Suprapubic skin (tissue), 4 donors: ENCODE data around the gene LRPAP1. TPM values are rescaled to one million over a fixed set of nuclear protein-coding genes. Genes with fewer than 3 reads are reported as not detected.

Experiments used
- DNase-seq, 2 donors: peaks; one replicate each; pipeline ENCODE4 v3.0.0-alpha.2; 2019; ENCODE audit warnings: low spot score in 2 of 2
- H3K27ac ChIP-seq: fragments of 200-600 bp; sonication (generic); one replicate; pipeline ENCODE4 v1.5.1; 2019
- H3K27me3 ChIP-seq: fragments of 200-600 bp; sonication (generic); one replicate; pipeline ENCODE4 v1.5.1; 2019
- H3K36me3 ChIP-seq: fragments of 200-600 bp; sonication (generic); one replicate; pipeline ENCODE4 v1.5.1; 2019
- H3K4me1 ChIP-seq: fragments of 200-600 bp; sonication (generic); one replicate; pipeline ENCODE4 v1.5.1; 2019
- H3K4me3 ChIP-seq: fragments of 200-600 bp; sonication (generic); one replicate; pipeline ENCODE4 v1.5.1; 2019; ENCODE audit warnings: mild to moderate bottlenecking
- H3K9me3 ChIP-seq: fragments of 200-600 bp; sonication (generic); one replicate; pipeline ENCODE4 v1.5.1; 2019
- CTCF ChIP-seq, 2 donors: fragments of 200-600 bp in 1 of 2; fragments of 450-650 bp in 1 of 2; sonication (generic) in 1 of 2; IDR thresholded peaks; one replicate each; pipeline ENCODE4 v1.5.1; 2016 to 2019; ENCODE audit warnings: antibody characterized with exemption in 2 of 2, mild to moderate bottlenecking in 1 of 2, moderate library complexity in 1 of 2
- EP300 ChIP-seq: sonication (generic); formaldehyde crosslinking; IDR thresholded peaks from one replicate; pipeline ENCODE4 v1.6.1; 2017; ENCODE audit warnings: antibody characterized with exemption
- POLR2A ChIP-seq, 2 donors: fragments of 450-650 bp; IDR thresholded peaks; one replicate each; pipeline ENCODE4 v1.6.1; 2017; ENCODE audit warnings: antibody characterized with exemption in 2 of 2, mild to moderate bottlenecking in 2 of 2, moderate library complexity in 2 of 2
- POLR2AphosphoS5 ChIP-seq, 3 donors: sonication (generic); formaldehyde crosslinking; IDR thresholded peaks; one replicate each; pipeline ENCODE4 v1.6.1; 2017; ENCODE audit warnings: antibody characterized with exemption in 3 of 3
- WGBS: methylation state at CpG from one replicate; pipeline ENCODE4 v1.1.5; 2018; 5-methylcytosine and 5-hydroxymethylcytosine counted together
- total RNA-seq, 4 donors: library from RNA; depleted of rRNA; stranded (reverse); fragments of >200 nt; gene quantifications; one replicate each; pipeline ENCODE4 v1.1.0, GENCODE V29; 2016

The LRPAP1 gene
- total RNA-seq, 4 donors from 2014 or later, result 88.8 to 114 (median 95.5) TPM

GRCh38 chr4:3472411-3473141, 59.6 kb downstream of the LRPAP1 start:
- WGBS, result 80% methylated on average over 10 of the region's 27 CpGs
- no peak for TF ChIP-seq POLR2A (IDR thresholded peaks at IDR 0.05)
- no peak for TF ChIP-seq EP300
- no peak for TF ChIP-seq POLR2AphosphoS5 (IDR thresholded peaks at IDR 0.05)
- TF ChIP-seq CTCF (IDR thresholded peaks at IDR 0.05), result no peak
- Histone ChIP-seq H3K4me1 (no peaks in the 10 kb centered on the region), H3K36me3 (no peaks in the 10 kb centered on the region), H3K27me3 (peaks cover 66% of the 10 kb centered on the region), H3K27ac (no peak overlapping the region), H3K4me3 (no peak overlapping the region), H3K9me3 (no peaks in the 10 kb centered on the region)
- no peak for DNase-seq

GRCh38 chr4:3471886-3472285, 60.3 kb downstream of the LRPAP1 start:
- WGBS, result 85% methylated on average over 15 of the region's 15 CpGs

GRCh38 chr4:3471098-3471760, 61.0 kb downstream of the LRPAP1 start:
- H3K4me3 ChIP-seq, result no peak overlapping the region
- TF ChIP-seq POLR2AphosphoS5 (IDR thresholded peaks at IDR 0.05) (no peak), EP300 (no peak), POLR2A (IDR thresholded peaks at IDR 0.05) (no peak), CTCF (IDR thresholded peaks at IDR 0.05) (no peak)
- H3K9me3 ChIP-seq, result no peaks in the 10 kb centered on the region
- H3K27me3 ChIP-seq, result peaks cover 61% of the 10 kb centered on the region
- H3K36me3 ChIP-seq, result no peaks in the 10 kb centered on the region
- no peak overlapping the region for H3K27ac ChIP-seq
- DNase-seq, result no peak
- WGBS, result 94% methylated on average over 23 of the region's 23 CpGs
- H3K4me1 ChIP-seq, result no peaks in the 10 kb centered on the region

More at GRCh38 chr4:3471886-3472285, 60.3 kb downstream of the LRPAP1 start:
- H3K4me1 ChIP-seq, result no peaks in the 10 kb centered on the region
- no peak overlapping the region for H3K27ac ChIP-seq
- H3K36me3 ChIP-seq, result no peaks in the 10 kb centered on the region
- no peak for TF ChIP-seq CTCF (IDR thresholded peaks at IDR 0.05)
- no peak for TF ChIP-seq EP300
- no peak for TF ChIP-seq POLR2A (IDR thresholded peaks at IDR 0.05)
- no peak for TF ChIP-seq POLR2AphosphoS5 (IDR thresholded peaks at IDR 0.05)
- H3K4me3 ChIP-seq, result no peak overlapping the region
- peaks cover 61% of the 10 kb centered on the region for H3K27me3 ChIP-seq
- DNase-seq, result no peak
- no peaks in the 10 kb centered on the region for H3K9me3 ChIP-seq

GRCh38 chr4:3470244-3471097, 61.8 kb downstream of the LRPAP1 start:
- H3K9me3 ChIP-seq, result no peaks in the 10 kb centered on the region
- WGBS, result 63% methylated on average over 25 of the region's 25 CpGs
- no peak for DNase-seq
- TF ChIP-seq EP300, result no peak
- TF ChIP-seq POLR2AphosphoS5 (IDR thresholded peaks at IDR 0.05), result no peak
- TF ChIP-seq CTCF (IDR thresholded peaks at IDR 0.05), result no peak
- no peak for TF ChIP-seq POLR2A (IDR thresholded peaks at IDR 0.05)
- H3K4me3 ChIP-seq, result no peak overlapping the region
- H3K4me1 ChIP-seq, result no peaks in the 10 kb centered on the region
- no peaks in the 10 kb centered on the region for H3K36me3 ChIP-seq
- no peak overlapping the region for H3K27ac ChIP-seq
- H3K27me3 ChIP-seq, result peaks cover 62% of the 10 kb centered on the region
